Measurements from ENCODE around the gene ZBTB4.

Gene ZBTB4, protein sequence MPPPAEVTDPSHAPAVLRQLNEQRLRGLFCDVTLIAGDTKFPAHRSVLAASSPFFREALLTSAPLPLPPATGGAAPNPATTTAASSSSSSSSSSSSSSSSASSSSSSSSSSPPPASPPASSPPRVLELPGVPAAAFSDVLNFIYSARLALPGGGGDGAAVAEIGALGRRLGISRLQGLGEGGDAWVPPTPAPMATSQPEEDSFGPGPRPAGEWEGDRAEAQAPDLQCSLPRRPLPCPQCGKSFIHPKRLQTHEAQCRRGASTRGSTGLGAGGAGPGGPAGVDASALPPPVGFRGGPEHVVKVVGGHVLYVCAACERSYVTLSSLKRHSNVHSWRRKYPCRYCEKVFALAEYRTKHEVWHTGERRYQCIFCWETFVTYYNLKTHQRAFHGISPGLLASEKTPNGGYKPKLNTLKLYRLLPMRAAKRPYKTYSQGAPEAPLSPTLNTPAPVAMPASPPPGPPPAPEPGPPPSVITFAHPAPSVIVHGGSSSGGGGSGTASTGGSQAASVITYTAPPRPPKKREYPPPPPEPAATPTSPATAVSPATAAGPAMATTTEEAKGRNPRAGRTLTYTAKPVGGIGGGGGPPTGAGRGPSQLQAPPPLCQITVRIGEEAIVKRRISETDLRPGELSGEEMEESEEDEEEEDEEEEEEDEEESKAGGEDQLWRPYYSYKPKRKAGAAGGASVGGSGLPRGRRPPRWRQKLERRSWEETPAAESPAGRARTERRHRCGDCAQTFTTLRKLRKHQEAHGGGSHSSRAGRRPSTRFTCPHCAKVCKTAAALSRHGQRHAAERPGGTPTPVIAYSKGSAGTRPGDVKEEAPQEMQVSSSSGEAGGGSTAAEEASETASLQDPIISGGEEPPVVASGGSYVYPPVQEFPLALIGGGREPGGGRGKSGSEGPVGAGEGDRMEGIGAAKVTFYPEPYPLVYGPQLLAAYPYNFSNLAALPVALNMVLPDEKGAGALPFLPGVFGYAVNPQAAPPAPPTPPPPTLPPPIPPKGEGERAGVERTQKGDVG

DNA sequence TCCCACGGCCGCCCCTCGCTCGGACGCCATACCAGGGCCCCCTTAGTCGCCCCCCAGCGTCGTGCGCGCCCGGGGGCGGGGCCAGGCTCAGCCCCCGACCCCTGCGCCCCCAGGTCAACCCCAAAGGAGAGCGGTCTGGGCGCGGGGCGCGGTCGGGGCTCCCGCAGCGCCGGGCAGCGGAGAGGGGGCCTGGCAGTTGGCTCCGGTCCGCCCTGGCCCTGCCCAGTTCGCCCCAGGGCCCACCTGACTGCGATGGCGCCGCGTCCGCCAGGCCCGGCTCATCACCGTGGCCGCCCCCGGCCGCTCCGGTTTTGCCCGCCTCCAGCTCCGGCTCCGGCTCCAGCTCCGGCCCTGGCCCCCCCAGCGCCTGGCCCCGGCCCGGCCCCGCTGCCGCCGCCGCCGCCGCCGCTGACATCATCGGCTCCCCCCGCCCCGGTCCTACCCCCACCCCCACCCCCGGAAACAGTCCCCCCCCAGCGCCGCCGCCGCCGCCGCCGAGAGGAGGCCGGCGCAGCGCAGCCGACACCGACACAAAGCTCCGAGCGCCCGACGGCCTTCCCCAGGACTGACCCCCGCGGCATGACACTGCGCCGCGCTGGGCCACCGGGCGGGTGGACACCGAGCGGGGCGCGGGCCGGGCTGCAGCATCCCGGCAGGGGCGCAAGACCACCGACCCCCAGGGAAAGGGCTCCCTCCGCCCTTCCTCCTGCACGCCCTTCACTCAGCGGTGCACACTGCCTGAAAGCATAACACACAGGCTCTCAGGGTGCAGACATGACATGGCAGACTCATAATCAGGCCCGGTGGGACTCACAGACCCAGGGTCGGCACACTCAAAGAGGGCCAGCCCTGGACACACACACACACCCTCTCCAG, at the start of gene ZBTB4:
ZBTB4 (minus strand) TSS at position 419 of the 876 bp plus-strand sequence. CDS start 12,830 bp downstream, outside the sequence.
- peak; percentile 45 for DNase-seq

DNA sequence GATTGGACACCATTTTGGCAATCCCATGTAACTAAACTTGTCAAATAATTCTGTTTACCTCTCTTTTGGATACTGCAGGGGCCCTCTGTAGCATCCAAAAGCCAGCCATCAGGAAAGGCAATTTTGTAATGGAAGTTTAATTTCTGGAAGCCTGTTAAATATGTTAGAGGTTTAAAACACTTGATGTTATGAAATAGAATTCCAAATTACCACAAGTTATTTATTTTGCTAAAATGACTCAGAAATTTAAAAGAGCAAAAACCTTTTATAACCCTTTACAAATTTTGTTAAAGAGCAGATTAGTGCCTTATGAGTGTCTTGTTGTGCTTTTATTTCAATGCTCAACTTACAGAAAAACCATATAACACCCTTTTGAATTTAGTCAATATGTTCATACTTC, 49.4 kb upstream of the ZBTB4 start:
- no peak for DNase-seq

DNA sequence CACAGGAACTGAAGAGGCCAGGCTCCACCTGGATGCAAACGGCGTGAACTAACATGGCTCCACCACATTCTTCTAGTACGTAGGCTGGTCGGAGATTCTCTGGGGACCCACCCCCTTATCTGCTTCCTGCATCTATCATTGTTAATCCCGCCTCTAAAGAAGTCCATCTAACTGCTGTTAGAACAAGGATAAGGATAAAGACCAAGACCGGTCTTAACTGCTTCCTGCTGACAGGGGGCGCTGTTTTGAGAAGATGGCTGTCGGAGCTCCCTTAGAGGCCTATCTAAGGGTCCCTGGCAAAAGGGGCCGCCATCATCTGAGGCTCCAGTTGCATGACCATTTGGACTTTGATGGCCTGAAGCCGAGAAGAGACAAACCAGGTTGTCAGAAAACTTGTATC, 43.6 kb upstream of the ZBTB4 start:
- DNase-seq: no peak

DNA sequence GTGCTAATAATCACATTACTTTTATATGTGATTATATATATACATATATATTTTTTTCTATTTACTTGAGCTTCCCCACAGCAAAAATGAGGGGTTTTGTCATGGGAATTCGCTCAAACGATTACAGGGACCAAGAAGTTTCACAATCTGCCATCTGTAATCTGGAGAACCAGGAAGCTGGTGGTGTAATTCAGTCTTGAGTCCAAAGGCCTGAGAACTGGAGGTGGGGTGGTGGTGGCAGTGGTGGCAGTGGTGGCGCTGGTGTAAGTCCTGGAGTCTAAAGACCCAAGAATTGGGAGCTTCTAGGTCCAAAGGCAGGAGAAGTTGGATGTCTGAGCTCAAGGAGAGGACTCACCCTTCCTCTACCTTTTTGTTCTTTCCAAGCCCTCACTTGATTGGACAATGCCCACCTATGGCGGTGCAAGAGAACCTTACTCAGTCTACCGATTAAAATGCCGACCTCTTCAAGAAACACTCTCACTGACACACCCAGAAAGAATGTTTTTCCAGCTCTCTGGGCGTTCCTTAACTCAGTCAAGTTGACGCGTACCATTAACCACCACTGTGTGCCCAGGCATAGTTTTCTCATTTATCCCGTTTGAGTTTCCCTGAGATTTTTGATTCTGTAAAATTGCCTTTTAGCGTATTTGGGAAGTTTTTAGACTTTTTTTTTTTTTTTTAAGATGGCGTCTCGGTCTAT, 36.6 kb upstream of the ZBTB4 start:
- DNase-seq: no peak

DNA sequence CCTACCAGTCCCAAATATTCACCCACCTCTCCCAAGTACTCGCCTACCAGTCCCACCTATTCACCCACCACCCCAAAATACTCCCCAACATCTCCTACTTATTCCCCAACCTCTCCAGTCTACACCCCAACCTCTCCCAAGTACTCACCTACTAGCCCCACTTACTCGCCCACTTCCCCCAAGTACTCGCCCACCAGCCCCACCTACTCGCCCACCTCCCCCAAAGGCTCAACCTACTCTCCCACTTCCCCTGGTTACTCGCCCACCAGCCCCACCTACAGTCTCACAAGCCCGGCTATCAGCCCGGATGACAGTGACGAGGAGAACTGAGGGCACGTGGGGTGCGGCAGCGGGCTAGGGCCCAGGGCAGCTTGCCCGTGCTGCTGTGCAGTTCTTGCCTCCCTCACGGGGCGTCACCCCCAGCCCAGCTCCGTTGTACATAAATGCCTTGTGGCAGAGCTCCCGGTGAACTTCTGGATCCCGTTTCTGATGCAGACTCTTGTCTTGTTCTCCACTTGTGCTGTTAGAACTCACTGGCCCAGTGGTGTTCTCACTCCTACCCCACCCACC, 34.5 kb upstream of the ZBTB4 start:
- DNase-seq: no peak

DNA sequence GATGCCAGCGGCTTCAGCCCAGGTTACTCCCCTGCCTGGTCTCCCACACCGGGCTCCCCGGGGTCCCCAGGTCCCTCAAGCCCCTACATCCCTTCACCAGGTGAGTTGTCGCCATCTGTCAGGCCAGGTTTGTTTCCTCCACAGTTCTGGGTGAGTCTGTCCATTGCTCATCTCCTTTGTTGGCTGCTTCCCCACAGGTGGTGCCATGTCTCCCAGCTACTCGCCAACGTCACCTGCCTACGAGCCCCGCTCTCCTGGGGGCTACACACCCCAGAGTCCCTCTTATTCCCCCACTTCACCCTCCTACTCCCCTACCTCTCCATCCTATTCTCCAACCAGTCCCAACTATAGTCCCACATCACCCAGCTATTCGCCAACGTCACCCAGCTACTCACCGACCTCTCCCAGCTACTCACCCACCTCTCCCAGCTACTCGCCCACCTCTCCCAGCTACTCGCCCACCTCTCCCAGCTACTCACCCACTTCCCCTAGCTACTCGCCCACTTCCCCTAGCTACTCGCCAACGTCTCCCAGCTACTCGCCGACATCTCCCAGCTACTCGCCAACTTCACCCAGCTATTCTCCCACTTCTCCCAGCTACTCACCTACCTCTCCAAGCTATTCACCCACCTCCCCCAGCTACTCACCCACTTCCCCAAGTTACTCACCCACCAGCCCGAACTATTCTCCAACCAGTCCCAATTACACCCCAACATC, 33.6 kb upstream of the ZBTB4 start:
- no peak for DNase-seq

DNA sequence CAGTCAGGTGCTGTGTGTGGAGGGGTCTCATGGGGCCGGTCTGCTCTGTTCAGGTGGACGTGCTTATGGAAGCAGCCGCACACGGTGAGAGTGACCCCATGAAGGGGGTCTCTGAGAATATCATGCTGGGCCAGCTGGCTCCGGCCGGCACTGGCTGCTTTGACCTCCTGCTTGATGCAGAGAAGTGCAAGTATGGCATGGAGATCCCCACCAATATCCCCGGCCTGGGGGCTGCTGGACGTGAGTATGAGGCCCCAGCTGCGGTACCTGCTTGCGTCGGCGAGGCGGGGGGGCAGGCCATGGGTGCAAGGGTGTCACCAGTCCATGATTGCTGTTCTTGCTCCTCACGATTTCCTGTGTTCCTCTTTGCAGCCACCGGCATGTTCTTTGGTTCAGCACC, 32.7 kb upstream of the ZBTB4 start:
- no peak for DNase-seq

DNA sequence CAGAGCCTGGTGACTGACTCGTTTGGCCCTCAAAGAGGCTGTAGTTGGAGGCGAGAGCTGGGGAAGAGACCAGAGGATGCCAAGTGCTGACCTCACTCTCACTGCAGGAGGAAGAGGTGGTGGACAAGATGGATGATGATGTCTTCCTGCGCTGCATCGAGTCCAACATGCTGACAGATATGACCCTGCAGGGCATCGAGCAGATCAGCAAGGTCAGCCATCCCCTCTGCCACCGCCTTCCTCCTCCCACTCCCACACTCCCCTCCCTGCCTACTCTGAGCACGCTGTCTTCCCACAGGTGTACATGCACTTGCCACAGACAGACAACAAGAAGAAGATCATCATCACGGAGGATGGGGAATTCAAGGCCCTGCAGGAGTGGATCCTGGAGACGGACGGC, 31.7 kb upstream of the ZBTB4 start:
- no peak for DNase-seq

DNA sequence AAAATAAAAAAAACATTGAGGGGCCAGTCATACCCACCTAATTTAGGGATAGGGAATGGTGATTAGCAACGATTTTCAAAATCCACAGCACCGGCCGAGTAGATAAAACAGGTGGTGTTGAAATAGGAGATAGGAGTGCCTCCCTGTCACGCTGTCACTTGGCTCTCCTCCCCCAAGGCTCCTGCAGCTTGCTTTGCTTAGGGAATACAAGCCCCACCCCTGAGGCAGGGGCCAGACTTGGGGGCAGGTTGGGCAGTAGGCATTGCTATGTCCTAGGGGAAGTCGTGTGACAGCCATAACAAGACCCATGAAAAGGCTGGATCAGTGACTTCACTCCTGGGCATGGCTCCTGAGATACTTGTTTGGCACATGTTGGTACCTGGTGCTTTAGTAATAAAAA, 30.5 kb upstream of the ZBTB4 start:
- no peak for DNase-seq

DNA sequence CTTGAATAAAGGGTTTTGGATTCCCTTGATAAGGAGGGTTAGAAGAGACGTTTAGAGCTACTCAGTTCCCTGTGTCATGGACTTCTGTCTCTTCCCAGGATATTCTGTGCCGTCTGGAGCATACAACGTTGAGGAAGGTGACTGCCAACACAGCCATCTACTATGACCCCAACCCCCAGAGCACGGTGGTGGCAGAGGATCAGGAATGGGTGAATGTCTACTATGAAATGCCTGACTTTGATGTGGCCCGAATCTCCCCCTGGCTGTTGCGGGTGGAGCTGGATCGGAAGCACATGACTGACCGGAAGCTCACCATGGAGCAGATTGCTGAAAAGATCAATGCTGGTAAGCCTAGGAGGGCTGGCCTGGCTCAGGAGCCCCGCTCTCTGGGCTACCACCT, 29.4 kb upstream of the ZBTB4 start:
- DNase-seq: no peak

DNA sequence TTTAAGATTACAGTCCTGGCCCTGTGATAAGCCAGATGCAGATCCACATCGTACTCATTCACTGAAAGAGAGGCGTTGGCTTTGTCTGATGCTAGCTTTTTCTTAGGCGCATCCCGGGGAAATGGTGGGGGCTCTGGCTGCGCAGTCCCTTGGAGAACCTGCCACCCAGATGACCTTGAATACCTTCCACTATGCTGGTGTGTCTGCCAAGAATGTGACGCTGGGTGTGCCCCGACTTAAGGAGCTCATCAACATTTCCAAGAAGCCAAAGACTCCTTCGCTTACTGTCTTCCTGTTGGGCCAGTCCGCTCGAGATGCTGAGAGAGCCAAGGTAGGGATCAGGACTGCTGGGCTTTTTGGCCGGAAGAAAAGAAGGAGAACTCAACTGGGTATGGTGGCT, 28.7 kb upstream of the ZBTB4 start:
- no peak for DNase-seq

DNA sequence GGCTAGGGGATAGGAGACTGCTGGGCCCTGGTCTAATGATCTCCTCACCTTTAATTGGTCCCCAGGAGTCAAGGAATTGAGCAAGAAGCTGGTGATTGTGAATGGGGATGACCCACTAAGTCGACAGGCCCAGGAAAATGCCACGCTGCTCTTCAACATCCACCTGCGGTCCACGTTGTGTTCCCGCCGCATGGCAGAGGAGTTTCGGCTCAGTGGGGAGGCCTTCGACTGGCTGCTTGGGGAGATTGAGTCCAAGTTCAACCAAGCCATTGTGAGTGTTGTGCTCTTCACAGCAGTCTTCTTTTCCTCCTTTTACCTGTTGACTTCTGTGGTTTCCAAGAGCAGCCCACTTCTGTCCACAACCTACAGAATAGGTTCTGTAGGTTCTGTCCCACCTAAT, 24.1 kb upstream of the ZBTB4 start:
- DNase-seq: no peak

DNA sequence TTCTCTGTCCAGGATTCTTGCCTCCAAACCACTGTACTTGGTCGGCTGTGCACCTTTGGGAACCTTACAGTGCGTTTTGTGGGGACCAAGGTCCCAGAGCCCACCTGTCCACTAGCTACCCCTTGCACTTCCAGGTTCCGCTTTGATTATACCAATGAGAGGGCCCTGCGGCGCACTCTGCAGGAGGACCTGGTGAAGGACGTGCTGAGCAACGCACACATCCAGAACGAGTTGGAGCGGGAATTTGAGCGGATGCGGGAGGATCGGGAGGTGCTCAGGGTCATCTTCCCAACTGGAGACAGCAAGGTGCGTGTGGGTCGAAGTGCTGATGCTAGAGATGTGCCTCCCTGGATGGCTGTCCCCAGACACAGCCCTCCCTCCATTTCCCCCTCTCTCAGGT, 23.6 kb upstream of the ZBTB4 start:
- no peak for DNase-seq

DNA sequence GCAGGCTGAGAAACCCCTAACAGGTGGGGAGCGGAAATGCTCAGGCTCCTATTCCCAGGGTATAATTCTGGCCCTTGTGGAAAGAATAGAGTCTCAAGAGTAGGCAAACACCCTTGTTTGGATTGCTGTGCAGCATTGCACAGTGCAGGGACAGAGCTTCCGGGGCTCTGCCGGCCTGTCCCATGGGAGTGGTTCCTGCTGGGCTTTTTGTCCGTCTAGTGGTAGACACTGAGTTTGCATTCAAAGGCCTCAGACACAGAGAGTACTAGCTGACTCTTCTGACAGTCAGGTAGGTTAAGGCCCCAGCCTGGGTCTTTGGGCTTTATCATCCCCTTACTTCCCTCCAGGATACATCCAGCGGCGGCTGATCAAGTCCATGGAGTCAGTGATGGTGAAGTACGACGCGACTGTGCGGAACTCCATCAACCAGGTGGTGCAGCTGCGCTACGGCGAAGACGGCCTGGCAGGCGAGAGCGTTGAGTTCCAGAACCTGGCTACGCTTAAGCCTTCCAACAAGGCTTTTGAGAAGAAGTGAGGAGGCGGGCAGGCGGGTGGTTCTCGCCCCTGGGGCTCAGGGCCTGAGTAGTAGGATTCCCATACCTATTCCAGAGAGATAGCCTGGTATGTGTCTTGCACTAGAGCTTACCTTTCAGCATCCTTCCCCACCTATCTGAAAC, 22.9 kb upstream of the ZBTB4 start:
- no peak for DNase-seq

DNA sequence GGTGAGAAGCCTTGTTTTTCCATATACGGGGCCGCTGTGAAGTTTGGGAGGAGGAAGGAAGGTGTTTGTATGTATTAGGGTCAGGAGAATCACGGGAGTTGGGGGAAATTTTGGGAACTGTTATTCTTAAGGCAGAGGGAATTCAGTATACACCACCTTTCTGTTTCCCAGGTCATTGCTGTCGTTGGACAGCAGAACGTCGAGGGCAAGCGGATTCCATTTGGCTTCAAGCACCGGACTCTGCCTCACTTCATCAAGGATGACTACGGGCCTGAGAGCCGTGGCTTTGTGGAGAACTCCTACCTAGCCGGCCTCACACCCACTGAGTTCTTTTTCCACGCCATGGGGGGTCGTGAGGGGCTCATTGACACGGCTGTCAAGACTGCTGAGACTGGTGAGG, 22.3 kb upstream of the ZBTB4 start:
- no peak for DNase-seq

DNA sequence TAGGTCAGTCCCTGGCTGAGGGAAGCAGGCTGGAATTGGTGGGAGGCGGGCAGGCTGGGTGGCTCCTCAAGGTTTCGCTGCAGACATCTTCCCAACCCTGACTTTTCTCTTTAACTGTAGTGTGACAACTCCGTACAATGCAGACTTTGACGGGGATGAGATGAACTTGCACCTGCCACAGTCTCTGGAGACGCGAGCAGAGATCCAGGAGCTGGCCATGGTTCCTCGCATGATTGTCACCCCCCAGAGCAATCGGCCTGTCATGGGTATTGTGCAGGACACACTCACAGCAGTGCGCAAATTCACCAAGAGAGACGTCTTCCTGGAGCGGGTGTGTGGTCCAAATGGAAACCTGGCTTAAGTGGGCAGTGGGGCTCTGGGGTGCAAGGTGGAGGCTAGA, 19.7 kb upstream of the ZBTB4 start:
- DNase-seq: no peak

DNA sequence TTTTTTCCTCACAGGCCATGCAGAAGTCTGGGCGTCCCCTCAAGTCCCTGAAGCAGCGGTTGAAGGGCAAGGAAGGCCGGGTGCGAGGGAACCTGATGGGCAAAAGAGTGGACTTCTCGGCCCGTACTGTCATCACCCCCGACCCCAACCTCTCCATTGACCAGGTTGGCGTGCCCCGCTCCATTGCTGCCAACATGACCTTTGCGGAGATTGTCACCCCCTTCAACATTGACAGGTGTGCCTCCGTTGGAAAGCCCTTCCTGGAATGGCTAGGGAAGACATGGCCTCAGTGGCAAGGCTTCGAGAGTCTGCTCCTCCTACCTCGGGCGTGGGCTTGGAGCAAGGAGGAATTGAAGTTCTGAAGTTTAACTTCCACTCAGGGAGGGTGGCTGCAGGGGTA, 18.2 kb upstream of the ZBTB4 start:
- DNase-seq: no peak

DNA sequence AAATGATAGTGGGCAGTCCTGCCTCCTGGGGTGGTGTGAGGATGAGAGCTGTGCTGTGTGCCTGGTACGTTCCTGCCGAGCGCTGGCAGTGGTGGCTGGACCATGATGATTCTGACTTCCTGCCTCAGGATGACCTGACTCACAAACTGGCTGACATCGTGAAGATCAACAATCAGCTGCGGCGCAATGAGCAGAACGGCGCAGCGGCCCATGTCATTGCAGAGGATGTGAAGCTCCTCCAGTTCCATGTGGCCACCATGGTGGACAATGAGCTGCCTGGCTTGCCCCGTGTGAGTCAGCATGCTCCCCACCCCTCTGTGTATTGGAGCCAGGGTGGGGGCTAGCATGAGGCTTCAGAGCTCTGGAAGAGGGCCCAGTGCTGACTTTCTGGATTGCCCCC, 17.8 kb upstream of the ZBTB4 start:
- no peak for DNase-seq

DNA sequence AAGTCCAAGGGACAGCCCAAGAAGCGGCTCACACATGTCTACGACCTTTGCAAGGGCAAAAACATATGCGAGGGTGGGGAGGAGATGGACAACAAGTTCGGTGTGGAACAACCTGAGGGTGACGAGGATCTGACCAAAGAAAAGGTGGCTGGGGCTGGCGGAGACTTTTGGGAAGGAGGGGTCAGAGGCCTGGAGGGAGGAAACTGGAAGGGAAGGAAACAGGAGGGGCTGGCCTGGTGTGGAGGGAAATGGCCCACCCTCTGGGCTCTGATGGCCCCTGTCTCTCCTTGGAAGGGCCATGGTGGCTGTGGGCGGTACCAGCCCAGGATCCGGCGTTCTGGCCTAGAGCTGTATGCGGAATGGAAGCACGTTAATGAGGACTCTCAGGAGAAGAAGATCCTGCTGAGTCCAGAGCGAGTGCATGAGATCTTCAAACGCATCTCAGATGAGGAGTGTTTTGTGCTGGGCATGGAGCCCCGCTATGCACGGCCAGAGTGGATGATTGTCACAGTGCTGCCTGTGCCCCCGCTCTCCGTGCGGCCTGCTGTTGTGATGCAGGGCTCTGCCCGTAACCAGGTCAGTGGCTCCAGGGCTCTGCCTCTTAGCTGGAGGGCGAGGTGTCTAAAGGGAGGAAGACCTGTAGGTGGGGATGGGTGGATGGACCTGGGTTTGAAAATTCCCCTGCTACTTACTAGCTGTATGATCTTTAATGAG, 17.2 kb upstream of the ZBTB4 start:
- no peak for DNase-seq

DNA sequence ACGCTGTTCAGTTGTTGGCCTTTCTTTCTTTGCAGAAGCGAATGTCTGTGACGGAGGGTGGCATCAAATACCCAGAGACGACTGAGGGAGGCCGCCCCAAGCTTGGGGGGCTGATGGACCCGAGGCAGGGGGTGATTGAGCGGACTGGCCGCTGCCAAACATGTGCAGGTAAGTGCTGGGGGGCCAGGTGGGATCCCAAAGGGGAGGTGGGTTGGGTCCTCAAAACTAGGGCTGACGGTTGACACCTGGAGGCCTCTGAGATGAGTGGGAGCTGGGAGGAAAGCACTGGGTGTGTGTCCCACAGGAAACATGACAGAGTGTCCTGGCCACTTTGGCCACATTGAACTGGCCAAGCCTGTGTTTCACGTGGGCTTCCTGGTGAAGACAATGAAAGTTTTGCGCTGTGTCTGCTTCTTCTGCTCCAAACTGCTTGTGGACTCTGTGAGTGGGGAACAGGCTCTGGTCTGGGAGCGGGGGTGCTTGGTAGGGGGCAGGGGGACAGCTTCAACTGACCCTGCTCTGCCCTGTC, 16.5 kb upstream of the ZBTB4 start:
- DNase-seq: no peak

Measured in fibroblast of upper back skin (primary cell).